Smooth muscle cell (in vitro differentiated cells): Measurements from ENCODE around the gene SCAF4. TPM values are rescaled to one million over a fixed set of nuclear protein-coding genes. Genes with fewer than 3 reads are reported as not detected.

Experiments used
- DNase-seq: peaks from one replicate; lab custom pipeline; 2025; ENCODE audit not compliant: unreplicated experiment; lab: John Stamatoyannopoulos, UW
- H2AFZ ChIP-seq: fragments of 200-600 bp; sonication (generic); 2 replicates; pipeline ENCODE4 v1.6.0; 2016; ENCODE audit warnings: antibody characterized with exemption, low read depth, mild to moderate bottlenecking
- H3F3A ChIP-seq: fragments of 200-600 bp; sonication (generic); 2 replicates; pipeline ENCODE4 v1.6.0; 2017; ENCODE audit warnings: antibody characterized with exemption, low read depth
- H3K27ac ChIP-seq: fragments of 200-600 bp; sonication (generic); 2 replicates; pipeline ENCODE4 v1.5.1; 2016; ENCODE audit warnings: low read depth, mild to moderate bottlenecking
- H3K27me3 ChIP-seq: fragments of 200-600 bp; sonication (generic); 2 replicates; pipeline ENCODE4 v1.6.1; 2016; ENCODE audit warnings: low read depth, mild to moderate bottlenecking
- H3K36me3 ChIP-seq: fragments of 200-600 bp; sonication (generic); 2 replicates; pipeline ENCODE4 v1.5.1; 2016; ENCODE audit warnings: low read depth
- H3K4me1 ChIP-seq: fragments of 200-600 bp; sonication (generic); 2 replicates; pipeline ENCODE4 v1.5.1; 2016; ENCODE audit warnings: low read depth
- H3K4me2 ChIP-seq: fragments of 200-600 bp; sonication (generic); 2 replicates; pipeline ENCODE4 v1.6.0; 2016; ENCODE audit warnings: mild to moderate bottlenecking
- H3K4me3 ChIP-seq: fragments of 200-600 bp; sonication (generic); 2 replicates; pipeline ENCODE4 v1.5.1; 2016; ENCODE audit warnings: mild to moderate bottlenecking
- H3K79me2 ChIP-seq: fragments of 200-600 bp; sonication (generic); 2 replicates; pipeline ENCODE4 v1.6.0; 2016; ENCODE audit warnings: low read depth, mild to moderate bottlenecking
- H3K9ac ChIP-seq: fragments of 200-600 bp; sonication (generic); 2 replicates; pipeline ENCODE4 v1.6.0; 2016; ENCODE audit warnings: low read depth
- H3K9me3 ChIP-seq: fragments of 200-600 bp; sonication (generic); replicated peaks from 2 replicates; pipeline ENCODE4 v1.5.1; 2016; ENCODE audit warnings: low read depth
- H4K20me1 ChIP-seq: fragments of 200-600 bp; sonication (generic); 2 replicates; pipeline ENCODE4 v1.6.0; 2016; ENCODE audit warnings: low read depth
- CTCF ChIP-seq: fragments of 200-600 bp; sonication (generic); IDR thresholded peaks from 2 replicates; pipeline ENCODE4 v1.5.1; 2017; ENCODE audit warnings: borderline replicate concordance, mild to moderate bottlenecking, antibody characterized with exemption; ENCODE audit not compliant: insufficient read depth, poor library complexity, severe bottlenecking
- WGBS: methylation state at CpG from one replicate; pipeline ENCODE4 v1.1.7; 2016; ENCODE audit warnings: low lambda C conversion rate; 5-methylcytosine and 5-hydroxymethylcytosine counted together
- polyA plus RNA-seq: library from polyadenylated mRNA; unstranded; fragments of >200 nt; fragmentation: Nextera tagmentation; extraction: Ambion mirVana; gene quantifications from 2 replicates; pipeline ENCODE4 v1.2.1, GENCODE V29; 2016
- total RNA-seq: library from RNA; depleted of rRNA; stranded (reverse); fragments of >200 nt; gene quantifications from 2 replicates; pipeline ENCODE4 v1.2.3, GENCODE V29; 2014

Gene SCAF4
- total and polyA plus RNA-seq, 2 experiments from 2014 or later, result 8.7 to 21.8 TPM

GRCh38 chr21:31671146-31671716 lies 60.7 kb downstream of the SCAF4 start:
- 89% methylated on average over 12 of the region's 12 CpGs for WGBS
- no peak for DNase-seq
- Histone ChIP-seq H3K9me3 (no peaks in the 10 kb centered on the region), H3F3A (peaks cover 25% of the 10 kb centered on the region), H3K79me2 (no peaks in the 10 kb centered on the region), H3K4me2 (no peak overlapping the region), H4K20me1 (peaks cover 20% of the 10 kb centered on the region), H3K36me3 (no peaks in the 10 kb centered on the region), H2AFZ (no peak overlapping the region), H3K4me3 (no peak overlapping the region), H3K27ac (no peak overlapping the region), H3K4me1 (no peaks in the 10 kb centered on the region), H3K27me3 (no peaks in the 10 kb centered on the region), H3K9ac (no peak overlapping the region)
- no peak for TF ChIP-seq CTCF

- WGBS, result 75% methylated on average over 6 of the region's 6 CpGs
- Histone ChIP-seq H2AFZ (no peak overlapping the region), H3K79me2 (peaks cover 3% of the 10 kb centered on the region), H3K27me3 (no peaks in the 10 kb centered on the region), H3K36me3 (no peaks in the 10 kb centered on the region), H3K4me1 (no peaks in the 10 kb centered on the region), H3K9me3 (no peaks in the 10 kb centered on the region), H4K20me1 (peaks cover 29% of the 10 kb centered on the region), H3K4me3 (no peak overlapping the region), H3K4me2 (no peak overlapping the region), H3K27ac (peak overlapping the region; percentile 36), H3F3A (peaks cover 25% of the 10 kb centered on the region), H3K9ac (no peak overlapping the region)
- TF ChIP-seq CTCF, result no peak
- no peak for DNase-seq
Measured at GRCh38 chr21:31670070-31670469, 61.8 kb downstream of the SCAF4 start.

GRCh38 chr21:31668651-31669491 lies 63.0 kb downstream of the SCAF4 start:
- no peak for TF ChIP-seq CTCF
- no peaks in the 10 kb centered on the region for H3K36me3 ChIP-seq

More at GRCh38 chr21:31668651-31669491, 63.0 kb downstream of the SCAF4 start:
- 91% methylated on average over 2 of the region's 2 CpGs for WGBS
- Histone ChIP-seq H3F3A (peaks cover 25% of the 10 kb centered on the region), H3K4me3 (no peak overlapping the region), H4K20me1 (peaks cover 37% of the 10 kb centered on the region), H3K4me1 (no peaks in the 10 kb centered on the region), H3K27me3 (no peaks in the 10 kb centered on the region), H2AFZ (no peak overlapping the region), H3K79me2 (peaks cover 14% of the 10 kb centered on the region), H3K9ac (no peak overlapping the region), H3K9me3 (no peaks in the 10 kb centered on the region), H3K27ac (peak overlapping the region; percentile 36), H3K4me2 (no peak overlapping the region)
- no peak for DNase-seq
